ENCODE measurements around the gene ACTC1. TPM values are rescaled to one million over a fixed set of nuclear protein-coding genes. Genes with fewer than 3 reads are reported as not detected.

ACTC1 gene
- total and polyA plus RNA-seq, 2 of the 13 experiments (the other 11 are each of a cell fraction or from before 2014, with no cell fraction given) = not detected

DNA sequence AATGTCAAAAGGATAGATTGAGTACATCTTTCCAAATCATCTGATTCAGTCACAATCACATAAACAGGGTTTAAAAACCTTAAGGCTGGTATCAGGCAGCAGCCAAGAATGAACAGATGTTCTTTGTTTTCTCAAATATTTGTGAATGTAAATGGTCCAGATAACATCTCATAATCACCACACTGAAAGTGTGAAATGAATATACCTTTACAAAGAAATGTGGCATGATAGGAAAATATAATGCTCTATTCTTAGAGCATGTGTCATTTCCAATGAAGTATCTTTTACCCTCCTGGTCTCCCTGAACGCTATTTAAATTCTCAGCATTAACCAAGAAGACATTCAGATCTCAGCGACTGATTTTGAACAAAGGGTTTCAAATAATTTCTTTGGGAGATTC, 8.8 kb upstream of the ACTC1 start:
- Histone ChIP-seq H3K4me1 (ENCODE audit: insufficient read depth, low read length) (0 out of 2 replicates have a peak, but pooled peaks cover 8% of the 10 kb centered on the region), H3K27ac (ENCODE audit: extremely low read length, insufficient read depth, low read length) (no peak overlapping the region), H2AFZ (ENCODE audit: low read length) (no peak overlapping the region), H3K4me3 (replicated peaks in 1 of 3; ENCODE audit: insufficient read depth in 1 of 3, low read depth in 2 of 3, low read length in 3 of 3) (no peak overlapping the region), H3K4me2 (ENCODE audit: low read depth, low read length) (no peak overlapping the region), H4K20me1 (ENCODE audit: insufficient read depth, low read length) (no peaks in the 10 kb centered on the region), H3K9me3 (ENCODE audit: low read length) (no peaks in the 10 kb centered on the region), H3K9ac (ENCODE audit: insufficient read depth, low read depth, low read length) (no peak overlapping the region), H3K27me3 (ENCODE audit: control insufficient read depth in 1 of 2, insufficient read depth in 2 of 2, low read length in 2 of 2) (peaks cover 0 to 13% of the 10 kb centered on the region in 2 experiments; a peak in 2 of 5 replicates), H3K79me2 (ENCODE audit: insufficient read depth, low read length) (no peaks in the 10 kb centered on the region), H3K36me3 (replicated peaks in 1 of 2; ENCODE audit: control insufficient read depth in 1 of 2, insufficient read depth in 2 of 2, low read length in 2 of 2) (no peaks in the 10 kb centered on the region)
- in situ Hi-C loops (cut with HindIII; ENCODE audit: extremely low pct_ligation_motif_present, low pct_unique_long_range_greater_than_20kb) (no loop called here), intact Hi-C loops (cut with micrococcal nuclease; ENCODE audit: unreplicated experiment) (no loop called here)
- ATAC-seq (no peak), DNase-seq (ENCODE audit: low spot score) (no peak), FAIRE-seq (no peak)
- WGBS (ENCODE audit: low lambda C conversion rate) = 2% methylated on average over 2 of the region's 2 CpGs
- no TSS peak for BruUV-seq (replicated peaks)
- CTCF ChIA-PET (ENCODE audit: low intra/inter-chr PET ratio, low total read pairs) = no interaction called here
- POLR2A ChIA-PET = no interaction called here
- TF ChIP-seq KAT8 (CRISPR knock-in tag; IDR thresholded peaks at IDR 0.05) (no peak), THAP9 (CRISPR knock-in tag; IDR thresholded peaks at IDR 0.05; ENCODE audit: borderline replicate concordance) (no peak), ETV6 (CRISPR knock-in tag; conservative IDR thresholded peaks at IDR 0.05) (no peak), RFX5 (IDR thresholded peaks at IDR 0.05; ENCODE audit: low read depth, low read length) (no peak), REPIN1 (CRISPR knock-in tag; IDR thresholded peaks at IDR 0.05; ENCODE audit: borderline replicate concordance, low read depth) (no peak), NFYB (CRISPR knock-in tag; IDR thresholded peaks at IDR 0.05) (no peak), ZKSCAN5 (CRISPR knock-in tag; IDR thresholded peaks at IDR 0.05) (no peak), RCOR2 (CRISPR knock-in tag; IDR thresholded peaks at IDR 0.05) (no peak), NPAS2 (CRISPR knock-in tag; IDR thresholded peaks at IDR 0.05; ENCODE audit: borderline replicate concordance) (no peak), ZKSCAN8 (CRISPR knock-in tag; IDR thresholded peaks at IDR 0.05; ENCODE audit: borderline replicate concordance) (no peak), ZNF660 (CRISPR knock-in tag; IDR thresholded peaks at IDR 0.05; ENCODE audit: borderline replicate concordance, low read depth) (no peak)
- TF ChIP-seq, protein P1, sequence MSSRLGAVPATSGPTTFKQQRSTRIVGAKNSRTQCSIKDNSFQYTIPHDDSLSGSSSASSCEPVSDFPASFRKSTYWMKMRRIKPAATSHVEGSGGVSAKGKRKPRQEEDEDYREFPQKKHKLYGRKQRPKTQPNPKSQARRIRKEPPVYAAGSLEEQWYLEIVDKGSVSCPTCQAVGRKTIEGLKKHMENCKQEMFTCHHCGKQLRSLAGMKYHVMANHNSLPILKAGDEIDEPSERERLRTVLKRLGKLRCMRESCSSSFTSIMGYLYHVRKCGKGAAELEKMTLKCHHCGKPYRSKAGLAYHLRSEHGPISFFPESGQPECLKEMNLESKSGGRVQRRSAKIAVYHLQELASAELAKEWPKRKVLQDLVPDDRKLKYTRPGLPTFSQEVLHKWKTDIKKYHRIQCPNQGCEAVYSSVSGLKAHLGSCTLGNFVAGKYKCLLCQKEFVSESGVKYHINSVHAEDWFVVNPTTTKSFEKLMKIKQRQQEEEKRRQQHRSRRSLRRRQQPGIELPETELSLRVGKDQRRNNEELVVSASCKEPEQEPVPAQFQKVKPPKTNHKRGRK (CRISPR knock-in tag; IDR thresholded peaks at IDR 0.05) = no peak
- TF ChIP-seq, protein P2, sequence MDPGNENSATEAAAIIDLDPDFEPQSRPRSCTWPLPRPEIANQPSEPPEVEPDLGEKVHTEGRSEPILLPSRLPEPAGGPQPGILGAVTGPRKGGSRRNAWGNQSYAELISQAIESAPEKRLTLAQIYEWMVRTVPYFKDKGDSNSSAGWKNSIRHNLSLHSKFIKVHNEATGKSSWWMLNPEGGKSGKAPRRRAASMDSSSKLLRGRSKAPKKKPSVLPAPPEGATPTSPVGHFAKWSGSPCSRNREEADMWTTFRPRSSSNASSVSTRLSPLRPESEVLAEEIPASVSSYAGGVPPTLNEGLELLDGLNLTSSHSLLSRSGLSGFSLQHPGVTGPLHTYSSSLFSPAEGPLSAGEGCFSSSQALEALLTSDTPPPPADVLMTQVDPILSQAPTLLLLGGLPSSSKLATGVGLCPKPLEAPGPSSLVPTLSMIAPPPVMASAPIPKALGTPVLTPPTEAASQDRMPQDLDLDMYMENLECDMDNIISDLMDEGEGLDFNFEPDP (CRISPR knock-in tag; conservative IDR thresholded peaks at IDR 0.05) = no peak

All from HepG2 (cell line).